SK-N-SH (cell line): ENCODE measurements around the gene SOX10. TPM values are rescaled to one million over a fixed set of nuclear protein-coding genes. Genes with fewer than 3 reads are reported as not detected.

Source experiments
- CTCF ChIA-PET: fragments of 300-600, 350-600 bp; formaldehyde crosslinking; extraction: SDS; loops from one replicate; lab custom pipeline; 2021; lab: Yijun Ruan, JAX
- POLR2A ChIA-PET: fragments of 350-600 bp; sonication (Branson Sonifier 250); formaldehyde crosslinking; extraction: SDS; loops from one replicate; lab custom pipeline; 2020; ENCODE audit warnings: antibody characterized with exemption, inconsistent platforms; lab: Yijun Ruan, JAX
- DNase-seq: peaks from one replicate; pipeline ENCODE4 v3.0.0; 2012
- H2AFZ ChIP-seq: fragments of 200-600 bp; sonication (generic); 2 replicates; pipeline ENCODE4 v1.8.1; 2016; ENCODE audit warnings: antibody characterized with exemption, mild to moderate bottlenecking, low read depth
- H3F3A ChIP-seq: fragments of 200-600 bp; sonication (generic); replicated peaks from 2 replicates; pipeline ENCODE3; 2016; ENCODE audit warnings: antibody characterized with exemption, mild to moderate bottlenecking; ENCODE audit not compliant: insufficient read depth
- H3K27ac ChIP-seq, 2 experiments: fragments of 200-500 bp in 1 of 2; fragments of 200-600 bp in 1 of 2; sonication (Bioruptor generic) in 1 of 2; sonication (generic), shearing (Covaris generic) in 1 of 2; 2 replicates each; pipeline versions ENCODE4 v1.5.1 to v1.6.1; 2014 to 2016; ENCODE audit warnings: low read depth in 2 of 2, inconsistent platforms in 1 of 2, low read length in 1 of 2, mild to moderate bottlenecking in 1 of 2, mixed read lengths in 1 of 2
- H3K27me3 ChIP-seq: fragments of 200-600 bp; sonication (generic), shearing (Covaris generic); 2 replicates; pipeline ENCODE4 v1.6.1; 2016; ENCODE audit warnings: mixed run types; ENCODE audit not compliant: insufficient read depth
- H3K36me3 ChIP-seq, 2 experiments: fragments of 200-500 bp in 1 of 2; fragments of 200-600 bp in 1 of 2; sonication (Bioruptor generic) in 1 of 2; sonication (generic) in 1 of 2; replicated peaks in 1 of 2; 2 replicates each; pipeline versions ENCODE3 to v1.5.1; 2014 to 2016; ENCODE audit warnings: low read length in 1 of 2, mild to moderate bottlenecking in 1 of 2; ENCODE audit not compliant: insufficient read depth in 2 of 2, control insufficient read depth in 1 of 2
- H3K4me1 ChIP-seq, 2 experiments: fragments of 200-500 bp in 1 of 2; fragments of 200-600 bp in 1 of 2; sonication (Bioruptor generic) in 1 of 2; sonication (generic), shearing (Covaris generic) in 1 of 2; 2 replicates each; pipeline versions ENCODE4 v1.5.1 to v1.6.1; 2014 to 2016; ENCODE audit warnings: low read depth in 1 of 2, low read length in 1 of 2, mixed run types in 1 of 2; ENCODE audit not compliant: insufficient read depth in 2 of 2, control insufficient read depth in 1 of 2
- H3K4me2 ChIP-seq: fragments of 200-600 bp; sonication (generic), shearing (Covaris generic); 2 replicates; pipeline ENCODE4 v1.6.1; 2017; ENCODE audit warnings: mixed run types
- H3K4me3 ChIP-seq, 2 experiments: fragments of 200-500 bp in 1 of 2; fragments of 200-600 bp in 1 of 2; sonication (Bioruptor generic) in 1 of 2; sonication (generic), shearing (Covaris generic) in 1 of 2; 2 replicates each; pipeline versions ENCODE4 v1.5.1 to v1.8.1; 2014 to 2016; ENCODE audit warnings: low read depth in 2 of 2, inconsistent platforms in 1 of 2, low read length in 1 of 2, mild to moderate bottlenecking in 1 of 2, mixed read lengths in 1 of 2, moderate library complexity in 1 of 2
- H3K79me2 ChIP-seq: fragments of 200-600 bp; sonication (generic); 2 replicates; pipeline ENCODE4 v1.8.1; 2017; ENCODE audit warnings: mild to moderate bottlenecking; ENCODE audit not compliant: insufficient read depth
- H3K9ac ChIP-seq: fragments of 200-600 bp; sonication (generic); 2 replicates; pipeline ENCODE4 v1.6.1; 2017; ENCODE audit warnings: mixed run types
- H3K9me2 ChIP-seq: fragments of 200-600 bp; sonication (generic); 2 replicates; pipeline ENCODE4 v1.6.1; 2017; ENCODE audit warnings: mixed run types
- H3K9me3 ChIP-seq: fragments of 200-600 bp; sonication (generic); 2 replicates; pipeline ENCODE4 v1.6.1; 2017; ENCODE audit warnings: mixed run types, mild to moderate bottlenecking, moderate library complexity
- H4K20me1 ChIP-seq: fragments of 200-600 bp; sonication (generic); 2 replicates; pipeline ENCODE4 v1.6.1; 2017; ENCODE audit warnings: mild to moderate bottlenecking, mixed run types; ENCODE audit not compliant: insufficient read depth
- FOXM1 ChIP-seq: IDR thresholded peaks from 2 replicates; pipeline ENCODE4 v1.4.0; 2012; ENCODE audit warnings: low read depth, mild to moderate bottlenecking
- IRF3 ChIP-seq: fragments of 150-350 bp; IDR thresholded peaks from 2 replicates; pipeline ENCODE4 v1.6.1; 2016; ENCODE audit warnings: mild to moderate bottlenecking, low read depth, low read length
- MAX ChIP-seq: IDR thresholded peaks from 2 replicates; pipeline ENCODE4 v1.4.0; 2012; ENCODE audit warnings: low read depth
- MEF2A ChIP-seq: IDR thresholded peaks from 2 replicates; pipeline ENCODE4 v1.4.0; 2012; ENCODE audit warnings: low read depth, borderline replicate concordance
- POLR2AphosphoS5 ChIP-seq: IDR thresholded peaks from 2 replicates; pipeline ENCODE4 v1.6.1; 2012; ENCODE audit warnings: low read depth, low read length
- RAD21 ChIP-seq: IDR thresholded peaks from 2 replicates; pipeline ENCODE4 v1.6.1; 2012; ENCODE audit warnings: mild to moderate bottlenecking, low read length
- RFX5 ChIP-seq: IDR thresholded peaks from 2 replicates; pipeline ENCODE4 v1.6.1; 2012; ENCODE audit warnings: mild to moderate bottlenecking, improper control_type of control experiment, low read length
- SMC3 ChIP-seq: IDR thresholded peaks from 2 replicates; pipeline ENCODE4 v1.6.1; 2012; ENCODE audit warnings: low read depth, low read length, improper control_type of control experiment
- TAF1 ChIP-seq: IDR thresholded peaks from 2 replicates; pipeline ENCODE4 v1.6.1; 2012; ENCODE audit warnings: low read depth, mild to moderate bottlenecking, low read length, moderate library complexity, borderline replicate concordance
- WGBS: methylation state at CpG from one replicate; pipeline ENCODE4 v1.1.6; 2017; ENCODE audit warnings: low lambda C conversion rate; 5-methylcytosine and 5-hydroxymethylcytosine counted together
- polyA plus RNA-seq, 3 experiments: library from polyadenylated mRNA; depleted of rRNA; stranded (reverse); fragments of >200 nt; gene quantifications; 2 replicates each; pipeline ENCODE4 v1.2.3, GENCODE V29; 2012
- TF ChIP-seq, protein P1 (sequence below): fragments of 200-600 bp; sonication (generic); IDR thresholded peaks from 2 replicates; pipeline ENCODE4 v1.6.1; 2017; ENCODE audit warnings: antibody characterized with exemption, mild to moderate bottlenecking, moderate library complexity
- TF ChIP-seq, protein P2 (sequence below): IDR thresholded peaks from 2 replicates; pipeline ENCODE4; 2012

Gene SOX10
- polyA plus RNA-seq, 1 of the 3 experiments (the other 2 are of a cell fraction): not detected

GRCh38 chr22:38021206-38021605 is 36.9 kb upstream of the SOX10 start:
- Histone ChIP-seq H3K9me2 (no peaks in the 10 kb centered on the region), H3K9me3 (no peaks in the 10 kb centered on the region), H2AFZ (no peak overlapping the region), H3F3A (no peaks in the 10 kb centered on the region), H3K27ac (no peak overlapping the region), H3K27me3 (no peaks in the 10 kb centered on the region), H4K20me1 (no peaks in the 10 kb centered on the region), H3K4me1 (no peaks in the 10 kb centered on the region; a peak in 1 of 4 replicates), H3K9ac (no peak overlapping the region), H3K79me2 (no peaks in the 10 kb centered on the region), H3K4me3 (no peak overlapping the region), H3K4me2 (no peak overlapping the region), H3K36me3 (no peaks in the 10 kb centered on the region)
- CTCF ChIA-PET: no interaction called here
- DNase-seq: no peak
- POLR2A ChIA-PET: no interaction called here
- WGBS: 97% methylated on average over 5 of the region's 6 CpGs
- TF ChIP-seq MAX: no peak
- no peak for TF ChIP-seq RAD21
- TF ChIP-seq IRF3: no peak
- TF ChIP-seq, protein P1, sequence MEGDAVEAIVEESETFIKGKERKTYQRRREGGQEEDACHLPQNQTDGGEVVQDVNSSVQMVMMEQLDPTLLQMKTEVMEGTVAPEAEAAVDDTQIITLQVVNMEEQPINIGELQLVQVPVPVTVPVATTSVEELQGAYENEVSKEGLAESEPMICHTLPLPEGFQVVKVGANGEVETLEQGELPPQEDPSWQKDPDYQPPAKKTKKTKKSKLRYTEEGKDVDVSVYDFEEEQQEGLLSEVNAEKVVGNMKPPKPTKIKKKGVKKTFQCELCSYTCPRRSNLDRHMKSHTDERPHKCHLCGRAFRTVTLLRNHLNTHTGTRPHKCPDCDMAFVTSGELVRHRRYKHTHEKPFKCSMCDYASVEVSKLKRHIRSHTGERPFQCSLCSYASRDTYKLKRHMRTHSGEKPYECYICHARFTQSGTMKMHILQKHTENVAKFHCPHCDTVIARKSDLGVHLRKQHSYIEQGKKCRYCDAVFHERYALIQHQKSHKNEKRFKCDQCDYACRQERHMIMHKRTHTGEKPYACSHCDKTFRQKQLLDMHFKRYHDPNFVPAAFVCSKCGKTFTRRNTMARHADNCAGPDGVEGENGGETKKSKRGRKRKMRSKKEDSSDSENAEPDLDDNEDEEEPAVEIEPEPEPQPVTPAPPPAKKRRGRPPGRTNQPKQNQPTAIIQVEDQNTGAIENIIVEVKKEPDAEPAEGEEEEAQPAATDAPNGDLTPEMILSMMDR: no peak
- no peak for TF ChIP-seq SMC3
- no peak for TF ChIP-seq RFX5
- TF ChIP-seq POLR2AphosphoS5: no peak

GRCh38 chr22:38018938-38019827 is 34.8 kb upstream of the SOX10 start:
- ChIA-PET CTCF (no interaction called here), POLR2A (no interaction called here)
- DNase-seq: no peak
- Histone ChIP-seq H4K20me1 (no peaks in the 10 kb centered on the region), H3K79me2 (no peaks in the 10 kb centered on the region), H3K27ac (no peak overlapping the region), H3K27me3 (no peaks in the 10 kb centered on the region), H3K4me2 (no peak overlapping the region), H3F3A (no peaks in the 10 kb centered on the region), H3K36me3 (no peaks in the 10 kb centered on the region), H3K9me3 (no peaks in the 10 kb centered on the region), H3K9ac (no peak overlapping the region), H2AFZ (no peak overlapping the region), H3K9me2 (no peaks in the 10 kb centered on the region), H3K4me1 (no peaks in the 10 kb centered on the region; a peak in 1 of 4 replicates), H3K4me3 (no peak overlapping the region)
- 58% methylated on average over 6 of the region's 19 CpGs for WGBS
- TF ChIP-seq MEF2A (no peak), POLR2AphosphoS5 (no peak), TAF1 (no peak), FOXM1 (no peak)
- TF ChIP-seq, protein P2, sequence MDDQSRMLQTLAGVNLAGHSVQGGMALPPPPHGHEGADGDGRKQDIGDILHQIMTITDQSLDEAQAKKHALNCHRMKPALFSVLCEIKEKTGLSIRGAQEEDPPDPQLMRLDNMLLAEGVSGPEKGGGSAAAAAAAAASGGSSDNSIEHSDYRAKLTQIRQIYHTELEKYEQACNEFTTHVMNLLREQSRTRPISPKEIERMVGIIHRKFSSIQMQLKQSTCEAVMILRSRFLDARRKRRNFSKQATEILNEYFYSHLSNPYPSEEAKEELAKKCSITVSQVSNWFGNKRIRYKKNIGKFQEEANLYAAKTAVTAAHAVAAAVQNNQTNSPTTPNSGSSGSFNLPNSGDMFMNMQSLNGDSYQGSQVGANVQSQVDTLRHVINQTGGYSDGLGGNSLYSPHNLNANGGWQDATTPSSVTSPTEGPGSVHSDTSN: no peak
